ENCODE measurements around the gene SLC13A3.

Gene SLC13A3

DNA sequence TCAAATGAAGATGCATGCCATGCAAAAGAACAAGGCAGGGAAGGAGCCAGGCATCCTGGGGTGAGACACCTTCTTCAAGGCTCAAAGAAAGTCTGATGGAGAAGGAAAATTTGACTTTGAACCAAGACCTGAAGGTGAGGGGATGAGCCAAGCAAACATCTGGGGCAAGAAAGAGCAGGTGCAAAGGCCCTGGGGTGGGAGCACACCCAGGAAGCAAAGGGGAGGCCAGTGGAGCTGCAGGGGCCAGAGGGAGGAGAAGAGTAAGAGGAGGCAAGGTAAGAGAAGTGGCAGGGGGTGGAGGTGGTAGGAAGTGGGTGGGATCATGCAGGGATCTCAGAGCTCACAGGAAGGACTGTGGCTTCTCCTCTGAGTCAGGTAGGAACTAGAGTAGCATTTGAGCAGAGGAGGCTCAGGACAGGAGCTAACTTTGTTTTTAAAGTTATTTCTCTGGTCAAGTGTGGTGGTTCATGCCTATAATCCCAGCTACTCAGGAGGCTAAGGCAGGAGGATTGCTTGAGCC lies 49.6 kb downstream of the SLC13A3 start:
- DNase-seq: no peak

GRCh38 chr20:46600286-46600752 lies 50.9 kb downstream of the SLC13A3 start:
- DNase-seq: no peak

- DNase-seq: no peak
Observed at GRCh38 chr20:46599227-46599987, 51.9 kb downstream of the SLC13A3 start.

DNA sequence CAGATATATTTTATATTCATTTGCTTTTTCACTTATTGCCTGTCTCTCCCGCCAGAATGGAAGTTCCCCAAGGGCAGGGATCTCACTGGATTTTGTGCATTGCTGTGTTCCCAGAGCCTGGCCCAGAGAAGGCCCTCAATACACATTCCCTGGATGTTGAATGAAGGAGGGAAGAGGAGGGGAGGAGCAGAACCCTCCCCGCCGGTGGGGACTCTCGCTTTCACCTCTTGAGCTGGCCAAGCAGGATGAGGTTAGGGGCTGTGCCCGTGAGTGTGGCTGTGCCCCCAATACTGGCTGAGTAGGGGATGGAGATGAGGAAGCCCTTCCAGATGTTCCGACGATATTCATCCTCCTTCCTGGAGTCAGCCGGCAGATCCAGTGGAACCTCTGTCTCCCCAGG lies 55.3 kb downstream of the SLC13A3 start:
- no peak for DNase-seq

GRCh38 chr20:46594725-46595124 lies 56.5 kb downstream of the SLC13A3 start:
- no peak for DNase-seq

DNA sequence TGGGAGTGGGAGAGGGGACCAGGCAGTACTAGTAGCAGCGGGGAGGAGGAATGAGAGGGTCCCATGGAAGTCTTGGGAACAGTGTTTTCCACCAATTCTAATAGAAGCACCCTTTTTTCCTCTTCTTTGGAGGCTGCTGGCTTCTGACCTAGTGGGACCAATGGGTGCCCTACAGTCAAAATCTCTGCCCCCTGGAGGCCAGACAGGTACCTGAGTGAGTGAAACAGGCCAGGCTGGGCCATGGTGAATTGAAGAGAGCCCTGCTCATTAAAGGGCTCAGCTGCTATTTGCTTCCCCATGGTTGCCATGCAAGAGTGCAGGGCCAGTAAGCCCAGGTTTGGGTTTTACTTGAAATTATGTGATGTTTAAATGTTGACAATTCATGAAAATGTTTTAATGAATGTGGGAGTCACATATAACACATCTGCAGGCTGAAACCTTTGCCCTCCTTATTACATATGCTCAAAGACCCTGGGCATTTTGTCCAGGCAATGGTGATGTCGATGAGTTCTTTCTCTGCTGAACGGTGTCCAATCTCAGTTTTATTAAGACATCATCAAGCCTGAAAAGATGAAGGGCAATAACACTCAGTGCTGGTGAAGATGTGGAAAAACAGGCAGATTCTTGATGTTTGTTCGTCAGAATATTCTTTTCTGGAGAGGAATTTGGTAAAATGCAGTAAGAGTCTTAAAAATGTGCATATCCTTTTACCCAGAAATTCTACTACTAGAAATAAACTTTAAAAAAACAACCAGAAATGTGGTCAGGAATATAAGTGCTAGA lies 58.5 kb downstream of the SLC13A3 start:
- no peak for DNase-seq

DNA sequence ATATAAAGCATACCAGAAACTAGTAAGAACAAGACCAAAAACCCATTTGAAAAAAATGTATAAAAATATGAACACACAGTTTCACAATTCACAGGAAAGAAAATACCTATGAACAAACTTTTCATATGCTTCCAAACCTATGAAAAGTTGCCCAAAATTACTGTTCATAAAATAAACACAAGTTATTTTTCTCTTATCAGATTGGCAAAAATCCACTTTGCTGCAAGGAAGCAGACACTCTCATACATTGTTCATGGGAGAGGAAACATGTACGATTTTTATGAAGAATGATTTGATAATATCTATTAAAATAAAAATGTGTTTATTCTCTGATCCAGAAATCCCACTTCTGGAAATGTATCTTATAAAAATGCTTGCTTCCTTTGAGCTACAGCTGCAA lies 60.8 kb downstream of the SLC13A3 start:
- no peak for DNase-seq

DNA sequence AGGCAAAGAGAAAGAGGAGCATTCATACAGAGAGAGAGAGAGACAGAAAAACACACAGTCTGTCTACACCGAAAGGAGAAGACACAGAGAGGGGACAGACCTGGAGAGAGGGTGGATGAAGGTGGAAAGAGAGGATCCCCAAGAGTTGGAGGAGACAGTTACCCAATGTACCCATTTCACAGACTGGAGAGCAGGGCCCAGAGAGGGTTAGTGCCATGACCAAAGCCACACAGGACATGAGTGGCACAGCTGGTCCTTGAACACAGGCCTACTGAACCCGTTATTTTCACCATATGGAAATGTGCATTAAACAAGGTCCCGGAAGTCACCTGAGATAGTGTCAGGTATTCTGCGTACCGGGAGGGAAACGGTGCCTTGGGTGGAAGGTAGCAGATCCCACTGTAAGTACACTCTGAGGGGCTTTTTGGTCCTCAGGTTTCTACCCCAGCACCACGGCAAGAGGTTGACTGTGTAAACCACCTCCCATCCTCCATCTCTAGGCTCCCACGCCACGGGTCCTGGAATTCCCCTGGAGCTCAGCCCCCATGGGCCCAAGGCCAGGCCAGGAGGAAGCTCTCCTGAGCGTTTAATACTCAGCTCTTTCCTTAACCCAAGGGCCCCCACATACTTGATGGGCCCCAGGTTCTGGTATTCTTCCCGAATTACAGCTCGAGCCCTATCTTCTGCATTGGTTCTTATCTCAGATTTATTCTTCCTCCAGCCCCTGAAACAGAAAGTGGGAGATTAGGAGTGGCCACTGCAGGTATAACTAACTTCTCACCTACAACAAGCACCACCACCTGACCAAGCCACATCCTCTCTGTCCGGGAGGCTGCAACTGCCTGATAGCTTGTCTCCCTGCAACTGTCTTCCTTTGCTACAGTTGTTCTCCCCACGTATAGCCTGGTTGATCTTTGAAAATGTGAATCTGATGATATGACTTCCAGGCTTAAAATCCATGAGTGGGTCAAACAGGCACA lies 62.4 kb downstream of the SLC13A3 start:
- no peak for DNase-seq

- DNase-seq: no peak
Observed at GRCh38 chr20:46587986-46588385, 63.3 kb downstream of the SLC13A3 start.

- DNase-seq: no peak
Observed at GRCh38 chr20:46586724-46587123, 64.5 kb downstream of the SLC13A3 start.

DNA sequence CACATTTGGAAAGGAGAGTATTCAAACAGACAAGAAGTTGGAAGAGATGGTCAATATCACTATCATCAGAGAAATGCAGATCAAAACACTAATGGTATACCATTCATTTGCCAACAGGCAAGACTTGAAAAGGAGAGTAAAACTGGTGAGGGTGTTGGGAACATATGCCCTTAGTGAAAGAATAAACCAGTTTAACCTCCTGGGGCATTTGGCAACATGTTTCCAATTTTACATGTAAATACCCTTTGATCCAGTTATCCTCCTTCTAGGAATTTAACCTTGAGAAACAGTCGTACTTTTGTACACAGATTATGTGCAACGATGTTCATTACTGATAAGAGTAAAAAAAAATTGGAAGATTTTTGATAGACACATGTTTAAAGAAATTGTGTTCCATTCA lies 66.8 kb downstream of the SLC13A3 start:
- no peak for DNase-seq

DNA sequence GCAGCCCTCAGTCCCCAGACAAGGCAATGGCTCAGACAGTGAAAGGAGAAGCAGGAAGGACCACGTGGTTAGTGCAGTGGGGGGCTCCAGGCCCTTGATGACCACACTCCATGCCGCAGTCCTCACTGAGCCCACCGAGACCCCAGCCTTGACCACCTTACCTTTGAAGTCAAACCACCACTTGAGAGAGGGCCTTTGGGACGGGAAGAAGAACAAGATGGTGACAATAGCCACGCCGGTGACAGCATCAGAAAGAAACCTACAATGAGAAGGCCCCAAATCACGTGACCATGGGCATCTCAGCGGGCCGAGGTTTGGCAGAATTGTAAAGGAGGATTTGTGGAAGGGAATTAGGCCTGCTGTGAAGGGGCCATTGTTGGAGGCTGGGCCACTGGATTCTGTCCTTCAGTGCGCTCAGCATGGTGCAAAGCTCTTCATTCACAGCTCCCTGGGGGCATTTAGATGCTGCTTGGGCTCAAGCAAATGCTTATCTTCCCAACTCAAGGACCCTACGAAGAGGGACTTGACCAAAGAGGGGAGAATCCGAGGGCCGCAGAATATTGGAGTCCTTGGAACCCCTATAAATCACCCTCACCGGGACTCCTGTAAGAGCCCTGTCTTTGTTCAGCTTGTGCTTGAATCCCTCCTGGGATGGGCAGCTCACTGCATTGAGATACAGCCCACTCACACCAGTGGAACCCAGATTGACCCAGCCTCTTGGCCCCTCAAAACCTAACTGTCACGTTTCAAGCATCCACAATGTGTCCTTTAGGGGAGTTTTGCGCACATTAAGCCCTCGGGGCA lies 67.6 kb downstream of the SLC13A3 start:
- DNase-seq: no peak

GRCh38 chr20:46582648-46583047 lies 68.6 kb downstream of the SLC13A3 start:
- no peak for DNase-seq

DNA sequence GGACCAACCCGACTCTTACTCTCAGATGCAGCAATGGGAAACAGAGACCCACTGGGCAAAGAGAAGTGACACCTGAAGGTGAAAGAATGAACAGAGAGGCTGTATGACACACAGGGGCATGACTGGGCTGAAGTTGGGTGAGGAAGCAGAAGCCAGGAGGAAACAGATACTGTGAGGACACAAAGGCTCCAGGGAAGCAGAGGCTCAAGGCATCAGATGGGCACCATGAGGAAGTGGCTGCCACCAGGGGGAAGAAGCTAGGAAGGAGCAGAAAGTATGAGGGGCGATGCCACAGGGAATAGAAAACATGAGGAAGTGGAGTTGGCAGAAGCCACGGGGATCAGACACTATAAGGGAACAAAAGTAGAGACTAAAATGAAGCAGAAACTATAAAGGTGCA lies 69.9 kb downstream of the SLC13A3 start:
- no peak for DNase-seq

DNA sequence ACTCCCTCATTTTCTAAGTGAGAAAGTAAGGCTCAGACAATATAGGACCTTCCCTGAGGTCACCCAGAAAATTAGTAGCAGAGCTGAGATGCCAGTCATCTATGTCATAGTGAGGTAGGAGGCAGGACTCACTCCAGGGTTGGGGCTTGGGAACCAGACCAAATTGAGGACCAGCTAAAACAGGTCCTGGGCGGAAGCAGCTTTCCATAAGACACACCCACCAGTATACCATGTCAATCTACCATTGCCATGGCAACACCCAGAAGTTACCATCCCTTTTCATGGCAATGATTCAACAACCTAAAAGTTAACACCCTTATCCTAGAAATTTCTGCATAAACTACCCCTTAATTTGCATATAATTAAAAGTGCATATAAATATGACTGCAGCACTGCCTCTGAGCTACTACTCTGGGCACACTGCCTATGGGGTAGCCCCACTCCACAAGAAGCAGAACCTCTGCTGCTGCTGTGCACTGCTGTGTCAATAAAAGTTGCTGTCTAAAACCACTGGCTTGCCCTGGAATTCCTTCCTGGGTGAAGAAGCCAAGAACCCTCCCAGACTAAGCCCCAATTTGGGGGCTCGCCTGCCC lies 70.5 kb downstream of the SLC13A3 start:
- no peak for DNase-seq

DNA sequence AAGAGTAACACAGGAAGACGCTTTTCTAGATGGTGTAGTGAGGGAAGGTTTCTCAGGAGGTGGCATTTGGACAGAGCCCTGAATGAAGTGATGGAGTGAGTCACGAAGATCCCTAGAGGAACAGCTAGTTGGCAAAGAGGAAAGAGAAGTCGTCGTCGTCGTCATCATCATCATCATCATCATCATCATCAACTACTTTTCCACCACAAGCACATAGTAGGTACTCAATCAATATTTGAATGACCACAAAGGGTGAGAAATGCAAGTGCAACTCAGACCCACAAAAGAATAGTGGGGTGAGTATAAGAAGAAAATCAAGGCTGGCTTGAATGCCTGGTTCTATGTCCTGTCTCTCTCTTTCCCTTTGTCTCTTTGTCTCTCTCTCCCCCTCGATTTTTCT lies 72.5 kb downstream of the SLC13A3 start:
- DNase-seq: no peak

- no peak for DNase-seq
Observed at GRCh38 chr20:46576774-46577395, 74.4 kb downstream of the SLC13A3 start.

DNA sequence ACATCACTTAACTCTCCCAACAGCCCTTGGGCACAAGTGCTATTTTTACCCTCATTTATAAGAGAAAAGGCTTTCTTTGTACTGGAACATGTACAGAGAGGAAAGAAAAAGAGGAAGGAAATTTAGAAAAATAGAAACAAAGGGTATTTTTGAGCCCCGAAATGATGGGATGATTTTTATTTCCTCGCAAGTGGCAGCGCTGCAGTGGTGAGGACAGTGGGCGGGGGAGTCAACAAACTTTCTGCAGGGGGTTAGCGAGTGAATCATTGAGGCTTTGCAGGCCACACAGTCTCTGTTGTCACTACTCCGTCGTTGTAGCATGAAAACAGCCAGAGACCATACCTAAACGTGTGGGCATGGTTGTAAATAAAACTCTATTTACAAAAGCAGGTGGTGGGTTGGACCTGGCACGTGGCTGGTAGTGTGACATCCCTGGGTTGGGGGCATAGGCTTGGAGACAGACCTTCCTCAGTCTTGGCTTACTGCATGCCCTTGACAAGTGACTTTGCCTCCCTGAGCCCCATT lies 75.3 kb downstream of the SLC13A3 start:
- DNase-seq: no peak

DNA sequence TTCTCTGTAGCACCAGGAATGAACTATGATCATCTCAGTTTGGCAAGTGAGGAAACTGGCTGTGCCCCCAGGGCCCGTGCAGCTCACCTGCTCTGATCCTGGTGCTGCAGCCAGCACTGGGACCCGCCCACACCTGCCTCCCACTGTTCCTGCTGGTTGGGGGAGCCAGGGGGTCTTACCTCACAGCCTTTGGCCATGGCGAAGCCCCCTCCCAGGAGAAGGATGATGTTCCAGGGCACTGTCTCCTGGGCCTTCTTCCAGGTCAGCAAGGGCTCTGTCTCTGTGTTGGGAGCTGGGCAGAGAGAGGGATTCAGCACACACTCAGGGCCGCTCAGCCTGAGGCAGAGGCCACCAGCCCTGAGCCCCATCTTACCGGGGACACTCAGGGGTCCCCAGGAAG lies 75.9 kb downstream of the SLC13A3 start:
- DNase-seq: no peak

- no peak for DNase-seq
Observed at GRCh38 chr20:46573788-46574584, 77.3 kb downstream of the SLC13A3 start.

Data from NCI-H1048 (cell line).